HG03097 (cell line): ENCODE data around the gene ERCC5.

Source experiments
- ATAC-seq: cut with Tn5 transposase; IDR thresholded peaks from one replicate; pipeline ENCODE4 v1.9.1; 2021; ENCODE audit not compliant: unreplicated experiment, low FRiP score

Gene ERCC5

GRCh38 chr13:102839462-102839861 is 6.4 kb upstream of the ERCC5 start:
- ATAC-seq, result no peak

- peak; percentile 22 for ATAC-seq
These were observed 573 bp upstream of the ERCC5 start for GRCh38 chr13:102845289-102845629.

GRCh38 chr13:102846261-102847015 is 606 bp downstream of the ERCC5 start:
- ATAC-seq, result peak; percentile 33

GRCh38 chr13:102847272-102848234 is 1.7 kb downstream of the ERCC5 start:
- no peak for ATAC-seq

GRCh38 chr13:102848956-102849355 is 3.1 kb downstream of the ERCC5 start:
- no peak for ATAC-seq

GRCh38 chr13:102852556-102852955 is 6.7 kb downstream of the ERCC5 start:
- ATAC-seq, result no peak

GRCh38 chr13:102854675-102855074 is 8.8 kb downstream of the ERCC5 start:
- ATAC-seq, result no peak

- no peak for ATAC-seq
These were observed 10.7 kb downstream of the ERCC5 start for GRCh38 chr13:102856557-102856956.

GRCh38 chr13:102862624-102863210 is 16.9 kb downstream of the ERCC5 start:
- ATAC-seq, result no peak

GRCh38 chr13:102863590-102863989 is 17.8 kb downstream of the ERCC5 start:
- no peak for ATAC-seq

GRCh38 chr13:102868366-102868936 is 22.6 kb downstream of the ERCC5 start:
- ATAC-seq, result no peak

- ATAC-seq, result peak; percentile 15
These were observed 24.3 kb downstream of the ERCC5 start for GRCh38 chr13:102869948-102870676.

- peak; percentile 76 for ATAC-seq
These were observed 25.0 kb downstream of the ERCC5 start for GRCh38 chr13:102870677-102871415.

GRCh38 chr13:102872131-102872530 is 26.3 kb downstream of the ERCC5 start:
- ATAC-seq, result no peak

GRCh38 chr13:102872531-102872930 is 26.7 kb downstream of the ERCC5 start:
- no peak for ATAC-seq

GRCh38 chr13:102873653-102874052 is 27.8 kb downstream of the ERCC5 start:
- ATAC-seq, result no peak

GRCh38 chr13:102875256-102875655 is 29.4 kb downstream of the ERCC5 start:
- no peak for ATAC-seq

- ATAC-seq, result no peak
These were observed 31.5 kb downstream of the ERCC5 start for GRCh38 chr13:102877303-102877702.

GRCh38 chr13:102878481-102878880 is 32.6 kb downstream of the ERCC5 start:
- ATAC-seq, result no peak
